Lower leg skin (tissue), 3 donors: ENCODE results near the gene SCAPER.

Experiments used
- POLR2A ChIP-seq, 2 donors: fragments of 450-650 bp; IDR thresholded peaks; one replicate each; pipeline ENCODE4 v1.6.1; 2016 to 2017; ENCODE audit warnings: antibody characterized with exemption in 2 of 2, mild to moderate bottlenecking in 1 of 2, moderate library complexity in 1 of 2
- TF ChIP-seq, protein P1 (sequence below), 3 donors: fragments of 450-650 bp; IDR thresholded peaks; one replicate each; pipeline ENCODE4 v1.5.1; 2016; ENCODE audit warnings: antibody characterized with exemption in 3 of 3, mild to moderate bottlenecking in 3 of 3, moderate library complexity in 2 of 3

GRCh38 chr15:76480267-76480666 lies 424.9 kb downstream of the SCAPER start:
- TF ChIP-seq, protein P1, sequence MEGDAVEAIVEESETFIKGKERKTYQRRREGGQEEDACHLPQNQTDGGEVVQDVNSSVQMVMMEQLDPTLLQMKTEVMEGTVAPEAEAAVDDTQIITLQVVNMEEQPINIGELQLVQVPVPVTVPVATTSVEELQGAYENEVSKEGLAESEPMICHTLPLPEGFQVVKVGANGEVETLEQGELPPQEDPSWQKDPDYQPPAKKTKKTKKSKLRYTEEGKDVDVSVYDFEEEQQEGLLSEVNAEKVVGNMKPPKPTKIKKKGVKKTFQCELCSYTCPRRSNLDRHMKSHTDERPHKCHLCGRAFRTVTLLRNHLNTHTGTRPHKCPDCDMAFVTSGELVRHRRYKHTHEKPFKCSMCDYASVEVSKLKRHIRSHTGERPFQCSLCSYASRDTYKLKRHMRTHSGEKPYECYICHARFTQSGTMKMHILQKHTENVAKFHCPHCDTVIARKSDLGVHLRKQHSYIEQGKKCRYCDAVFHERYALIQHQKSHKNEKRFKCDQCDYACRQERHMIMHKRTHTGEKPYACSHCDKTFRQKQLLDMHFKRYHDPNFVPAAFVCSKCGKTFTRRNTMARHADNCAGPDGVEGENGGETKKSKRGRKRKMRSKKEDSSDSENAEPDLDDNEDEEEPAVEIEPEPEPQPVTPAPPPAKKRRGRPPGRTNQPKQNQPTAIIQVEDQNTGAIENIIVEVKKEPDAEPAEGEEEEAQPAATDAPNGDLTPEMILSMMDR (IDR thresholded peaks at IDR 0.05), result no peak
- no peak for TF ChIP-seq POLR2A (IDR thresholded peaks at IDR 0.05)
